Upper lobe of left lung (tissue), 4 donors: ENCODE measurements around the gene TOR1B.

Source experiments
- CTCF ChIP-seq, 6 experiments: fragments of 450-650 bp in 4 of 6; fragments of 200-600 bp in 2 of 6; sonication (generic) in 2 of 6; IDR thresholded peaks; one replicate each; pipeline ENCODE4 v1.5.1; 2016 to 2019; ENCODE audit warnings: antibody characterized with exemption in 6 of 6
- EP300 ChIP-seq, 4 donors: sonication (generic); formaldehyde crosslinking; IDR thresholded peaks; one replicate each; pipeline ENCODE4 v1.5.1; 2017; ENCODE audit warnings: antibody characterized with exemption in 4 of 4, control low read depth in 2 of 4
- POLR2AphosphoS5 ChIP-seq, 2 donors: sonication (generic); formaldehyde crosslinking; IDR thresholded peaks; one replicate each; pipeline ENCODE4 v1.5.1; 2017; ENCODE audit warnings: antibody characterized with exemption in 2 of 2

- TF ChIP-seq POLR2AphosphoS5 (IDR thresholded peaks at IDR 0.05), result no peak
- no peak for TF ChIP-seq EP300 (IDR thresholded peaks at IDR 0.05)
- no peak for TF ChIP-seq CTCF (IDR thresholded peaks at IDR 0.05)
Observed at GRCh38 chr9:129775448-129775798, 27.6 kb upstream of the TOR1B start.
